HepG2 (cell line): ENCODE measurements around the gene ZMPSTE24. TPM values are rescaled to one million over a fixed set of nuclear protein-coding genes. Genes with fewer than 3 reads are reported as not detected.

Experiments used
- CHCHD3 ChIP-seq: sonication (generic); formaldehyde crosslinking; IDR thresholded peaks from 2 replicates; pipeline ENCODE4 v1.8.0; 2022; ENCODE audit warnings: mild to moderate bottlenecking, missing genetic modification reagents, moderate library complexity
- CHD2 ChIP-seq: IDR thresholded peaks from 2 replicates; pipeline ENCODE4 v1.6.1; 2011; ENCODE audit warnings: low read depth, low read length, improper control_type of control experiment
- CTCF ChIP-seq: sonication (generic); formaldehyde crosslinking; IDR thresholded peaks from 2 replicates; pipeline ENCODE4 v1.5.0; 2020; ENCODE audit warnings: mild to moderate bottlenecking, missing genetic modification reagents, moderate library complexity
- DNMT1 ChIP-seq: sonication (generic); formaldehyde crosslinking; IDR thresholded peaks from 2 replicates; pipeline ENCODE4 v1.5.1; 2020; ENCODE audit warnings: mild to moderate bottlenecking, missing genetic modification reagents
- DNMT3B ChIP-seq: conservative IDR thresholded peaks from 2 replicates; pipeline ENCODE4 v1.6.1; 2016; ENCODE audit warnings: missing biosample characterization, control low read depth
- EEA1 ChIP-seq: sonication (generic); formaldehyde crosslinking; IDR thresholded peaks from 2 replicates; pipeline ENCODE4 v1.5.1; 2020; ENCODE audit warnings: mild to moderate bottlenecking, missing genetic modification reagents, borderline replicate concordance
- ELK4 ChIP-seq: sonication (generic); formaldehyde crosslinking; IDR thresholded peaks from 2 replicates; pipeline ENCODE4 v1.9.0; 2021; ENCODE audit warnings: missing genetic modification reagents, borderline replicate concordance
- HNF4G ChIP-seq, 2 experiments: sonication (generic) in 1 of 2; formaldehyde crosslinking in 1 of 2; IDR thresholded peaks; 2 replicates each; pipeline versions ENCODE4 v1.4.0 to v1.6.1; 2011 to 2020; ENCODE audit warnings: borderline replicate concordance in 2 of 2, low read depth in 2 of 2, mild to moderate bottlenecking in 2 of 2, low read length in 1 of 2, missing genetic modification reagents in 1 of 2, moderate library complexity in 1 of 2
- KMT2B ChIP-seq: IDR thresholded peaks from 2 replicates; pipeline ENCODE4 v1.6.1; 2016; ENCODE audit warnings: missing genetic modification reagents, missing compliant biosample characterization
- MAF1 ChIP-seq: sonication (generic); formaldehyde crosslinking; IDR thresholded peaks from 2 replicates; pipeline ENCODE4 v1.5.0; 2020; ENCODE audit warnings: missing genetic modification reagents, borderline replicate concordance
- MYNN ChIP-seq: sonication (generic); formaldehyde crosslinking; IDR thresholded peaks from 2 replicates; pipeline ENCODE4 v1.4.0; 2020; ENCODE audit warnings: mild to moderate bottlenecking, low read depth, missing genetic modification reagents
- NR0B2 ChIP-seq: sonication (generic); formaldehyde crosslinking; IDR thresholded peaks from 2 replicates; pipeline ENCODE4 v1.4.0; 2020; ENCODE audit warnings: mild to moderate bottlenecking, missing genetic modification reagents
- SALL2 ChIP-seq: sonication (generic); formaldehyde crosslinking; IDR thresholded peaks from 2 replicates; pipeline ENCODE4 v1.8.1; 2023; ENCODE audit warnings: mild to moderate bottlenecking, missing genetic modification reagents, inconsistent platforms
- SIN3B ChIP-seq: fragments of 150-350 bp; IDR thresholded peaks from 2 replicates; pipeline ENCODE4 v1.6.1; 2014; ENCODE audit warnings: low read length
- SMAD1 ChIP-seq: sonication (generic); formaldehyde crosslinking; IDR thresholded peaks from 2 replicates; pipeline ENCODE4 v1.4.0; 2020; ENCODE audit warnings: missing genetic modification reagents, low read depth, mild to moderate bottlenecking, borderline replicate concordance
- TAF15 ChIP-seq: fragments of 200-400 bp; formaldehyde crosslinking; IDR thresholded peaks from one replicate; pipeline ENCODE4 v1.6.1; 2018; ENCODE audit warnings: mild to moderate bottlenecking, low read depth, low read length; ENCODE audit not compliant: poor library complexity, severe bottlenecking
- TIGD3 ChIP-seq: sonication (generic); formaldehyde crosslinking; IDR thresholded peaks from 2 replicates; pipeline ENCODE4 v1.5.1; 2020; ENCODE audit warnings: mild to moderate bottlenecking, missing genetic modification reagents, borderline replicate concordance
- ZKSCAN8 ChIP-seq: IDR thresholded peaks from 2 replicates; pipeline ENCODE4 v1.6.1; 2016; ENCODE audit warnings: borderline replicate concordance, missing genetic modification reagents, missing compliant biosample characterization
- ZNF333 ChIP-seq: sonication (generic); formaldehyde crosslinking; IDR thresholded peaks from 2 replicates; pipeline ENCODE4 v1.4.0; 2020; ENCODE audit warnings: mild to moderate bottlenecking, missing genetic modification reagents, borderline replicate concordance
- ZNF430 ChIP-seq: sonication (generic); formaldehyde crosslinking; IDR thresholded peaks from 2 replicates; pipeline ENCODE4 v1.9.0; 2021; ENCODE audit warnings: mild to moderate bottlenecking, missing genetic modification reagents
- ZNF569 ChIP-seq: sonication (generic); formaldehyde crosslinking; IDR thresholded peaks from 2 replicates; pipeline ENCODE4 v1.5.0; 2020; ENCODE audit warnings: mild to moderate bottlenecking, missing genetic modification reagents, moderate library complexity, borderline replicate concordance
- ZNF761 ChIP-seq: sonication (generic); formaldehyde crosslinking; conservative IDR thresholded peaks from 2 replicates; pipeline ENCODE4 v1.4.0; 2020; ENCODE audit warnings: mild to moderate bottlenecking, missing genetic modification reagents
- polyA plus RNA-seq, 8 experiments: library from polyadenylated mRNA; depleted of rRNA in 3 of 8; stranded (reverse) in 7 of 8; unstranded in 1 of 8; fragments of >200 nt; fragmentation: Illumina TruSeq in 4 of 8; extraction: Trizol in 4 of 8; gene quantifications; 2 replicates each; pipeline versions ENCODE4 v1.2.1 to v1.2.3, GENCODE V29; 2011 to 2016; ENCODE audit warnings: low read depth in 4 of 8, missing spikeins in 1 of 8, mixed read lengths in 1 of 8; ENCODE audit not compliant: insufficient read depth in 1 of 8
- total RNA-seq, 5 experiments: library from RNA; depleted of rRNA; stranded (reverse); fragments of >200 nt; fragmentation: Illumina TruSeq; extraction: Trizol; gene quantifications; 2 replicates each; pipeline ENCODE4 v1.2.3, GENCODE V29; 2016; ENCODE audit warnings: low read depth in 1 of 5

The ZMPSTE24 gene
- total and polyA plus RNA-seq, 2 of the 13 experiments (the other 11 are each of a cell fraction or from before 2014, with no cell fraction given), result 13.6 to 60.2 TPM

DNA sequence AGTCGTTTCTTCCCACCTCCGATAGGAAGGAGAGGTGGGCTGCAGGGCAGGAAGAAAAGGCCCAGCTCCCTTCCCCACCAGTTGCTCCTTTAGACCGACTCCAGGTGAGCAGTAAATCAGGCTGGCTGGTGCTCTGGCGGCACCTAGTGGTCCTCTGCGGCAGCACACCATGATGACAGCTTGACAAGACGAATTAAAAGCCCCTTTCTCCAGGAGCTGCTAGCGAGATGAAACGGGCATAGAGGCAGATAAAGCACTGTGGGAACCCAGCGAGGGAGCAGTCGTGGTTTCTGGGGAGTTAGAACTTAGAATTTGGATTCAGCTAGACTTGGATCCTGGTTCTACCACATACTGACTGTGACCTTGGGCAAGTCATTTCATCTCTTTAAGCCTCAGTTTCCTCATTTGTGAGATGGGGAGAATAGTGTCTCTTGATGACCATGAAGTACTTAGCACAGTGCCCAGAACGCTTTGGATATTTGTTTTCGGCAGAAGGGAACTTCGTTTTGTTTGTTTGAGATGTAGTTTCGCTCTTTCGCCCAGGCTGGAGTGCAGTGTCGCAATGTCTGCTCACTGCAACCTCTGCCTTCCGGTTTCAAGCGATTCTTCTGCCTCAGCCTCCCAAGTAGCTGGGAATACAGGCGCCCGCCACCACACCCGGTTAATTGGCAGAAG is 80.8 kb downstream of the ZMPSTE24 start (continued):
- TF ChIP-seq EEA1 (CRISPR knock-in tag), result no peak
- no peak for TF ChIP-seq ZNF761 (CRISPR knock-in tag)
- no peak for TF ChIP-seq MYNN (CRISPR knock-in tag)
- no peak for TF ChIP-seq CHD2
- no peak for TF ChIP-seq DNMT1 (CRISPR knock-in tag)
- TF ChIP-seq SALL2 (CRISPR knock-in tag), result no peak
- 0 out of 2 replicates have a peak, but pooled peaks have one; percentile 37 for TF ChIP-seq SMAD1 (CRISPR knock-in tag)
- no peak for TF ChIP-seq ZKSCAN8
- no peak for TF ChIP-seq ZNF569 (CRISPR knock-in tag)
- no peak for TF ChIP-seq CHCHD3 (CRISPR knock-in tag)
- no peak for TF ChIP-seq ZNF430 (CRISPR knock-in tag)
- no peak for TF ChIP-seq HNF4G (IDR thresholded peaks at IDR 0.05; ENCODE audit: borderline replicate concordance, low read depth, low read length)
- 0 out of 2 replicates have a peak, but pooled peaks have one; percentile 59 for TF ChIP-seq HNF4G (CRISPR knock-in tag; IDR thresholded peaks at IDR 0.05; ENCODE audit: borderline replicate concordance, low read depth)
- no peak for TF ChIP-seq ZNF333 (CRISPR knock-in tag)
- no peak for TF ChIP-seq DNMT3B (CRISPR knock-in tag)
- TF ChIP-seq TIGD3, result no peak
- TF ChIP-seq MAF1 (CRISPR knock-in tag), result no peak
- 0 out of 2 replicates have a peak, but pooled peaks have one; percentile 39 for TF ChIP-seq SIN3B
- TF ChIP-seq ELK4 (CRISPR knock-in tag), result no peak
- TF ChIP-seq KMT2B (CRISPR knock-in tag), result peak; percentile 36; the same call in 1 of the 2 replicates
- no peak for TF ChIP-seq NR0B2 (CRISPR knock-in tag)
- no peak for TF ChIP-seq TAF15
- peak; percentile 99 for TF ChIP-seq CTCF (CRISPR knock-in tag)
